HL-60 (cell line): ENCODE measurements around the gene PRCD.

Experiments used
- DNase-seq, 2 experiments: peaks; one replicate each; pipeline ENCODE4 v3.0.0-alpha.2; 2010 to 2020; ENCODE audit warnings: low read depth in 1 of 2, low spot score in 1 of 2
- H3K27ac ChIP-seq: fragments of 250-450 bp; sonication (Bioruptor Pico); replicated peaks from 2 replicates; pipeline ENCODE4 v1.5.1; 2020; ENCODE audit warnings: mild to moderate bottlenecking, moderate library complexity
- H3K27me3 ChIP-seq: fragments of 250-450 bp; sonication (Bioruptor Pico); 2 replicates; pipeline ENCODE4 v1.5.1; 2021; ENCODE audit warnings: mild to moderate bottlenecking, moderate library complexity; ENCODE audit not compliant: insufficient read depth, poor library complexity, severe bottlenecking
- H3K4me3 ChIP-seq: replicated peaks from 2 replicates; pipeline ENCODE4 v1.5.1; 2011; ENCODE audit warnings: mild to moderate bottlenecking, control low read depth, low read length; ENCODE audit not compliant: insufficient read depth
- CTCF ChIP-seq: IDR thresholded peaks from one replicate; pipeline ENCODE4 v1.5.1; 2011; ENCODE audit warnings: low read length, control low read depth, inconsistent platforms; ENCODE audit not compliant: insufficient read depth
- GABPA ChIP-seq: IDR thresholded peaks from 2 replicates; pipeline ENCODE4 v1.6.1; 2012; ENCODE audit warnings: low read depth
- POLR2AphosphoS5 ChIP-seq: IDR thresholded peaks from 2 replicates; pipeline ENCODE4 v1.6.1; 2012; ENCODE audit warnings: low read depth
- SPI1 ChIP-seq: IDR thresholded peaks from 2 replicates; pipeline ENCODE4 v1.6.1; 2012; ENCODE audit warnings: low read depth, mild to moderate bottlenecking, borderline replicate concordance
- TF ChIP-seq, protein P1 (sequence below): IDR thresholded peaks from 2 replicates; pipeline ENCODE4 v1.6.1; 2012; ENCODE audit warnings: low read depth; ENCODE audit not compliant: insufficient replicate concordance

The PRCD gene

DNA sequence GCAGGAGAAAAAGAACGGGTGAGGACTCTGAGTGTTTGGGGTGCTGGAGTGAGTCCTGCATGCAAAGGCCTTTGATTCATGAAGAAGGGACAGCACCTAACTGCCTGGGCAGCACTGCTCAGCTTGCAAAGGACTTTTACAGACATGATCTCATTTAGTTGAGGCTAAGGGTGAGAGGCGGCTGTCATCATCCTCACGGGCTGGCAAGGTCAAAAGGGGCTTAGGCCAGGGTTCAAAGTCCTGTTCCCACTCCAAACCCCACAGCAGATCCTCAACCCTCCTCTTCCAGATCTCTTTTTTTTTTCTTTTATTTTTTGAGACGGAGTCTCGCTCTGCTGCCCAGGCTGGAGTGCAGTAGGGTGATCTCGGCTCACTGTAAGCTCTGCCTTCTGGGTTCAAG, 43.4 kb upstream of the PRCD start:
- H3K27ac ChIP-seq: no peak overlapping the region
- H3K27me3 ChIP-seq: no peaks in the 10 kb centered on the region
- no peak for DNase-seq
- no peak overlapping the region for H3K4me3 ChIP-seq
- TF ChIP-seq SPI1: no peak
- TF ChIP-seq, protein P1, sequence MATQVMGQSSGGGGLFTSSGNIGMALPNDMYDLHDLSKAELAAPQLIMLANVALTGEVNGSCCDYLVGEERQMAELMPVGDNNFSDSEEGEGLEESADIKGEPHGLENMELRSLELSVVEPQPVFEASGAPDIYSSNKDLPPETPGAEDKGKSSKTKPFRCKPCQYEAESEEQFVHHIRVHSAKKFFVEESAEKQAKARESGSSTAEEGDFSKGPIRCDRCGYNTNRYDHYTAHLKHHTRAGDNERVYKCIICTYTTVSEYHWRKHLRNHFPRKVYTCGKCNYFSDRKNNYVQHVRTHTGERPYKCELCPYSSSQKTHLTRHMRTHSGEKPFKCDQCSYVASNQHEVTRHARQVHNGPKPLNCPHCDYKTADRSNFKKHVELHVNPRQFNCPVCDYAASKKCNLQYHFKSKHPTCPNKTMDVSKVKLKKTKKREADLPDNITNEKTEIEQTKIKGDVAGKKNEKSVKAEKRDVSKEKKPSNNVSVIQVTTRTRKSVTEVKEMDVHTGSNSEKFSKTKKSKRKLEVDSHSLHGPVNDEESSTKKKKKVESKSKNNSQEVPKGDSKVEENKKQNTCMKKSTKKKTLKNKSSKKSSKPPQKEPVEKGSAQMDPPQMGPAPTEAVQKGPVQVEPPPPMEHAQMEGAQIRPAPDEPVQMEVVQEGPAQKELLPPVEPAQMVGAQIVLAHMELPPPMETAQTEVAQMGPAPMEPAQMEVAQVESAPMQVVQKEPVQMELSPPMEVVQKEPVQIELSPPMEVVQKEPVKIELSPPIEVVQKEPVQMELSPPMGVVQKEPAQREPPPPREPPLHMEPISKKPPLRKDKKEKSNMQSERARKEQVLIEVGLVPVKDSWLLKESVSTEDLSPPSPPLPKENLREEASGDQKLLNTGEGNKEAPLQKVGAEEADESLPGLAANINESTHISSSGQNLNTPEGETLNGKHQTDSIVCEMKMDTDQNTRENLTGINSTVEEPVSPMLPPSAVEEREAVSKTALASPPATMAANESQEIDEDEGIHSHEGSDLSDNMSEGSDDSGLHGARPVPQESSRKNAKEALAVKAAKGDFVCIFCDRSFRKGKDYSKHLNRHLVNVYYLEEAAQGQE: no peak
- no peak for TF ChIP-seq POLR2AphosphoS5
- no peak for TF ChIP-seq CTCF
- TF ChIP-seq GABPA: no peak

GRCh38 chr17:76497699-76497978, 42.2 kb upstream of the PRCD start:
- no peak overlapping the region for H3K27ac ChIP-seq
- no peaks in the 10 kb centered on the region for H3K27me3 ChIP-seq
- H3K4me3 ChIP-seq: no peak overlapping the region
- no peak for DNase-seq
- no peak for TF ChIP-seq SPI1
- TF ChIP-seq POLR2AphosphoS5: no peak
- TF ChIP-seq, protein P1: no peak
- no peak for TF ChIP-seq GABPA
- no peak for TF ChIP-seq CTCF

- H3K27me3 ChIP-seq: no peaks in the 10 kb centered on the region
- TF ChIP-seq SPI1 (no peak), GABPA (no peak), POLR2AphosphoS5 (no peak), CTCF (no peak)
- TF ChIP-seq, protein P1: no peak
- DNase-seq: no peak
- H3K27ac ChIP-seq: no peak overlapping the region
- no peak overlapping the region for H3K4me3 ChIP-seq
Observed at GRCh38 chr17:76497979-76498875, 41.6 kb upstream of the PRCD start.
